Stimulated activated CD4-positive, alpha-beta T cell treated with anti-CD3 and anti-CD28 coated beads, Interleukin-12 subunit alpha, Interleukin-12 subunit beta, amount 100 ng/mL, for 48 hours (primary cell): ENCODE data around the gene MAN2B1.
"Not testable (repeated sequence)": the region's sequence is repeated elsewhere in the genome, so short reads cannot be mapped to it uniquely, and the experiment has no call there.

Source experiments
- DNase-seq, 3 donors: peaks; one replicate each; pipeline ENCODE4 v3.0.0-alpha.2; 2020; ENCODE audit warnings: low read depth in 2 of 3, low spot score in 1 of 3

MAN2B1 gene

GRCh38 chr19:12623361-12624031 lies 43.0 kb downstream of the MAN2B1 start:
- DNase-seq, result no peak

- DNase-seq, result not testable (repeated sequence)
Observed at GRCh38 chr19:12621253-12622024, 45.1 kb downstream of the MAN2B1 start.

- DNase-seq, result no peak
Observed at GRCh38 chr19:12617646-12618045, 48.9 kb downstream of the MAN2B1 start.

GRCh38 chr19:12611361-12611699 lies 55.2 kb downstream of the MAN2B1 start:
- DNase-seq, result no peak

GRCh38 chr19:12610540-12611360 lies 55.8 kb downstream of the MAN2B1 start, which contains the start of the genes ZNF490 and ZNF791:
TSS of gene ZNF490 (minus strand) at chr19:12610813. CDS start at chr19:12610680, 133 bp downstream.
TSS of gene ZNF791 (plus strand) at chr19:12610920. CDS start at chr19:12611080, 160 bp downstream.
- DNase-seq, result peak; percentile 95 to 99 (median 96)

GRCh38 chr19:12607631-12608030 lies 58.9 kb downstream of the MAN2B1 start:
- no peak for DNase-seq

GRCh38 chr19:12606796-12607195 lies 59.7 kb downstream of the MAN2B1 start:
- no peak for DNase-seq

GRCh38 chr19:12603714-12604113 lies 62.8 kb downstream of the MAN2B1 start:
- DNase-seq, result peak; percentile 41 to 52 (median 44)

GRCh38 chr19:12597594-12597993 lies 68.9 kb downstream of the MAN2B1 start:
- no peak for DNase-seq

- DNase-seq, result no peak
Observed at GRCh38 chr19:12596927-12597548, 69.5 kb downstream of the MAN2B1 start.
